OCI-LY3 (cell line): ENCODE measurements around the gene RNF212B.

Source experiments
- EZH2phosphoT487 ChIP-seq: fragments of 200-600 bp; shearing (Covaris generic); IDR thresholded peaks from 2 replicates; pipeline ENCODE4 v1.6.1; 2018; ENCODE audit warnings: antibody characterized with exemption, mixed run types, low read depth
- TF ChIP-seq, protein P1 (sequence below): fragments of 200-600, 300-600 bp; sonication (generic); IDR thresholded peaks from 2 replicates; pipeline ENCODE4 v1.5.1; 2014; ENCODE audit warnings: antibody characterized with exemption, low read length, low read depth

DNA sequence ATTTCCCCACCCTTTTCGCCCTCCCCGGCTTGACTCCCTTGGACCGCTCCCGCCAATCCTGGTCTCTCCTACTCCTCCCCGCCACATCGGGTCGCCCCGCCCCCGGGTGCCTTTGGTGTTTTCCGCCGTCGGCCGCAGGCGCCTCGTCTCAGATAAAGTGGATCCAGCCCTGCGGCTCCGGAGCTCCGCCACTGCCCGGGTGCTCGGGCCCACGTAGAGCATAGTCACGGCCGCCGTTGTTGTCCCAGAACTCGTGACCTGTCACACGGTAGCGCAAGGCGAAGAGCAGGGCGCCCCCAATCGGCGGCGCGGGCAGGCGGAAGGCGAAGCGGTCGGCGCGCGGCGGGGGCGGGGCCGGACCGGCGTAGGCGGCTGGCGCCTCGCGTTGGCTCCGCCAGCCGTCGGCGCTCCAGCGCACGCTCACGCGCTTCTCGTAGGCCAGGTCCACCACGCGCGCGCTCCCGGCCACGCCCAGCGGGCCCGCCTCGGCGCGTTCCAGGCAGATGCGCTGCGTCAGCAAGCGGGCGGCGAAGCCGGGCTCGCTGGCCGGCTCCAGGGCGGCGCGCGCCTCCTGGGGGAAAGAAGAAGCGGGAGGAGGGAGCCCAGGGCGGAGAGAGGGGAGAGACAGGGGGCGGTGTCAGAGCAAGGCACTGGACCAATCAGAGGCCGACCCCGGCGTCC lies 63.7 kb downstream of the RNF212B start:
- TF ChIP-seq, protein P1, sequence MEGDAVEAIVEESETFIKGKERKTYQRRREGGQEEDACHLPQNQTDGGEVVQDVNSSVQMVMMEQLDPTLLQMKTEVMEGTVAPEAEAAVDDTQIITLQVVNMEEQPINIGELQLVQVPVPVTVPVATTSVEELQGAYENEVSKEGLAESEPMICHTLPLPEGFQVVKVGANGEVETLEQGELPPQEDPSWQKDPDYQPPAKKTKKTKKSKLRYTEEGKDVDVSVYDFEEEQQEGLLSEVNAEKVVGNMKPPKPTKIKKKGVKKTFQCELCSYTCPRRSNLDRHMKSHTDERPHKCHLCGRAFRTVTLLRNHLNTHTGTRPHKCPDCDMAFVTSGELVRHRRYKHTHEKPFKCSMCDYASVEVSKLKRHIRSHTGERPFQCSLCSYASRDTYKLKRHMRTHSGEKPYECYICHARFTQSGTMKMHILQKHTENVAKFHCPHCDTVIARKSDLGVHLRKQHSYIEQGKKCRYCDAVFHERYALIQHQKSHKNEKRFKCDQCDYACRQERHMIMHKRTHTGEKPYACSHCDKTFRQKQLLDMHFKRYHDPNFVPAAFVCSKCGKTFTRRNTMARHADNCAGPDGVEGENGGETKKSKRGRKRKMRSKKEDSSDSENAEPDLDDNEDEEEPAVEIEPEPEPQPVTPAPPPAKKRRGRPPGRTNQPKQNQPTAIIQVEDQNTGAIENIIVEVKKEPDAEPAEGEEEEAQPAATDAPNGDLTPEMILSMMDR = peak; percentile 68
- no peak for TF ChIP-seq EZH2phosphoT487
